BLaER1 (cell line): ENCODE measurements around the gene TMEM134.

Experiments
- H3K27ac ChIP-seq: shearing (Covaris generic); formaldehyde crosslinking; 2 replicates; pipeline ENCODE4 v1.8.1; 2022
- H3K27me3 ChIP-seq: shearing (Covaris generic); formaldehyde crosslinking; 2 replicates; pipeline ENCODE4 v1.8.1; 2022
- H3K36me3 ChIP-seq: shearing (Covaris generic); formaldehyde crosslinking; 2 replicates; pipeline ENCODE4 v1.8.1; 2022
- H3K4me1 ChIP-seq: shearing (Covaris generic); formaldehyde crosslinking; 2 replicates; pipeline ENCODE4 v1.8.1; 2022
- H3K4me2 ChIP-seq: shearing (Covaris generic); formaldehyde crosslinking; 2 replicates; pipeline ENCODE4 v1.8.1; 2022
- H3K4me3 ChIP-seq: shearing (Covaris generic); formaldehyde crosslinking; 2 replicates; pipeline ENCODE4 v1.8.1; 2022
- H3K9ac ChIP-seq: shearing (Covaris generic); formaldehyde crosslinking; 2 replicates; pipeline ENCODE4 v1.8.1; 2022
- H3K9me3 ChIP-seq: shearing (Covaris generic); formaldehyde crosslinking; 2 replicates; pipeline ENCODE4 v1.8.1; 2022
- H4K20me1 ChIP-seq: shearing (Covaris generic); formaldehyde crosslinking; 2 replicates; pipeline ENCODE4 v1.8.1; 2022
- Cebpa-rat ChIP-seq: shearing (Covaris generic); IDR thresholded peaks from 2 replicates; pipeline ENCODE4 v1.8.1; 2022

TMEM134 gene

GRCh38 chr11:67449116-67449844 is 19.8 kb downstream of the TMEM134 start:
- H3K27ac ChIP-seq, result no peak overlapping the region
- H3K4me3 ChIP-seq, result no peak overlapping the region
- H3K27me3 ChIP-seq, result no peaks in the 10 kb centered on the region
- no peak overlapping the region for H3K9ac ChIP-seq
- no peak for TF ChIP-seq Cebpa-rat
- peaks cover 68% of the 10 kb centered on the region for H3K4me1 ChIP-seq
- H4K20me1 ChIP-seq, result no peaks in the 10 kb centered on the region
- H3K4me2 ChIP-seq, result peak overlapping the region; percentile 14; the same call in 1 of the 2 replicates
- H3K9me3 ChIP-seq, result no peaks in the 10 kb centered on the region
- H3K36me3 ChIP-seq, result no peaks in the 10 kb centered on the region

- Histone ChIP-seq H4K20me1 (no peaks in the 10 kb centered on the region), H3K4me3 (no peak overlapping the region), H3K36me3 (no peaks in the 10 kb centered on the region), H3K9me3 (no peaks in the 10 kb centered on the region), H3K9ac (no peak overlapping the region), H3K27me3 (no peaks in the 10 kb centered on the region), H3K27ac (no peak overlapping the region), H3K4me1 (peaks cover 74% of the 10 kb centered on the region), H3K4me2 (no peak overlapping the region)
- no peak for TF ChIP-seq Cebpa-rat
These were observed 20.8 kb downstream of the TMEM134 start for GRCh38 chr11:67448220-67448609.

- TF ChIP-seq Cebpa-rat, result no peak
- H3K36me3 ChIP-seq, result no peaks in the 10 kb centered on the region
These were observed 23.5 kb downstream of the TMEM134 start for GRCh38 chr11:67445515-67445914.

GRCh38 chr11:67442504-67443404 is 26.3 kb downstream of the TMEM134 start:
- Histone ChIP-seq H3K4me1 (peaks cover 94% of the 10 kb centered on the region), H3K27me3 (no peaks in the 10 kb centered on the region), H3K9ac (peak overlapping the region; percentile 64; the same call in 1 of the 2 replicates), H3K9me3 (no peaks in the 10 kb centered on the region), H3K4me3 (peak overlapping the region; percentile 67), H3K36me3 (no peaks in the 10 kb centered on the region), H3K4me2 (peak overlapping the region; percentile 97), H3K27ac (peak overlapping the region; percentile 70), H4K20me1 (no peaks in the 10 kb centered on the region)
- TF ChIP-seq Cebpa-rat, result no peak

More at GRCh38 chr11:67445515-67445914, 23.5 kb downstream of the TMEM134 start:
- Histone ChIP-seq H3K9ac (no peak overlapping the region), H3K4me1 (peaks cover 85% of the 10 kb centered on the region), H3K27ac (peak overlapping the region; percentile 75; the same call in 1 of the 2 replicates), H3K27me3 (no peaks in the 10 kb centered on the region), H3K4me2 (peak overlapping the region; percentile 97), H3K9me3 (no peaks in the 10 kb centered on the region), H4K20me1 (no peaks in the 10 kb centered on the region), H3K4me3 (no peak overlapping the region)

- TF ChIP-seq Cebpa-rat, result no peak
- H3K9me3 ChIP-seq, result no peaks in the 10 kb centered on the region
- H3K27me3 ChIP-seq, result no peaks in the 10 kb centered on the region
- H3K9ac ChIP-seq, result no peak overlapping the region
- peak overlapping the region; percentile 97 for H3K4me2 ChIP-seq
- no peaks in the 10 kb centered on the region for H4K20me1 ChIP-seq
- no peak overlapping the region for H3K4me3 ChIP-seq
- H3K27ac ChIP-seq, result no peak overlapping the region
- H3K36me3 ChIP-seq, result no peaks in the 10 kb centered on the region
- H3K4me1 ChIP-seq, result peaks cover 91% of the 10 kb centered on the region
These were observed 27.2 kb downstream of the TMEM134 start for GRCh38 chr11:67441731-67442351.

GRCh38 chr11:67441098-67441563 is 27.9 kb downstream of the TMEM134 start:
- H3K36me3 ChIP-seq, result peaks cover 1% of the 10 kb centered on the region
- H3K4me2 ChIP-seq, result peak overlapping the region; percentile 97
- peaks cover 7% of the 10 kb centered on the region for H4K20me1 ChIP-seq
- peak overlapping the region; percentile 64 for H3K9ac ChIP-seq
- no peaks in the 10 kb centered on the region for H3K9me3 ChIP-seq
- no peaks in the 10 kb centered on the region for H3K27me3 ChIP-seq
- peak overlapping the region; percentile 79 for H3K27ac ChIP-seq
- H3K4me3 ChIP-seq, result peak overlapping the region; percentile 28; the same call in 1 of the 2 replicates
- no peak for TF ChIP-seq Cebpa-rat
- peaks cover 90% of the 10 kb centered on the region for H3K4me1 ChIP-seq

GRCh38 chr11:67440229-67441097 is 28.6 kb downstream of the TMEM134 start:
- no peaks in the 10 kb centered on the region for H3K9me3 ChIP-seq
- peaks cover 13% of the 10 kb centered on the region for H4K20me1 ChIP-seq
- no peak for TF ChIP-seq Cebpa-rat
- H3K27ac ChIP-seq, result peak overlapping the region; percentile 79
- H3K4me1 ChIP-seq, result peaks cover 90% of the 10 kb centered on the region
- peaks cover 8% of the 10 kb centered on the region for H3K36me3 ChIP-seq
- H3K4me2 ChIP-seq, result peak overlapping the region; percentile 97
- no peaks in the 10 kb centered on the region for H3K27me3 ChIP-seq
- peak overlapping the region; percentile 28; the same call in 1 of the 2 replicates for H3K4me3 ChIP-seq
- peak overlapping the region; percentile 64 for H3K9ac ChIP-seq

GRCh38 chr11:67439321-67440228 is 29.5 kb downstream of the TMEM134 start:
- Histone ChIP-seq H3K4me3 (peak overlapping the region; percentile 25; the same call in 1 of the 2 replicates), H3K36me3 (peaks cover 17% of the 10 kb centered on the region), H4K20me1 (peaks cover 22% of the 10 kb centered on the region), H3K4me1 (peaks cover 90% of the 10 kb centered on the region), H3K9ac (peak overlapping the region; percentile 64), H3K9me3 (no peaks in the 10 kb centered on the region), H3K4me2 (peak overlapping the region; percentile 97), H3K27me3 (no peaks in the 10 kb centered on the region), H3K27ac (peak overlapping the region; percentile 99)
- TF ChIP-seq Cebpa-rat, result no peak
